Adrenal gland (tissue), 5 donors: ENCODE results near the gene GTSE1.

Experiments used
- CTCF ChIP-seq, 6 experiments: fragments of 450-650 bp in 4 of 6; fragments of 200-600 bp in 2 of 6; sonication (generic) in 1 of 6; IDR thresholded peaks; 1 replicate in 5 of 6; 2 replicates in 1 of 6; pipeline versions ENCODE4 v1.5.1 to v1.8.0; 2016 to 2021; ENCODE audit warnings: antibody characterized with exemption in 6 of 6, mild to moderate bottlenecking in 2 of 6, moderate library complexity in 1 of 6
- POLR2A ChIP-seq, 2 donors: fragments of 450-650 bp; IDR thresholded peaks; one replicate each; pipeline ENCODE4 v1.6.1; 2017; ENCODE audit warnings: antibody characterized with exemption in 2 of 2, mild to moderate bottlenecking in 2 of 2, moderate library complexity in 1 of 2
- donor health status: DM: no; HTN: no; CAD: no.

GRCh38 chr22:46377525-46378425 lies 81.1 kb downstream of the GTSE1 start:
- TF ChIP-seq CTCF (IDR thresholded peaks at IDR 0.05): no peak
- TF ChIP-seq POLR2A (IDR thresholded peaks at IDR 0.05): peak in 1 of 2 donors; percentile 19
